ENCODE results near the gene DENND4B. TPM values are rescaled to one million over a fixed set of nuclear protein-coding genes. Genes with fewer than 3 reads are reported as not detected.

The DENND4B gene
- total and polyA plus RNA-seq, 2 of the 4 experiments (the other 2 are of a cell fraction): 1.8 to 25.2 TPM

GRCh38 chr1:153945795-153946621, 510 bp downstream of the DENND4B start:
- H4K91ac ChIP-seq (ENCODE audit: insufficient read depth, low read depth, low read length): peak overlapping the region; percentile 70
- H2BK15ac ChIP-seq (ENCODE audit: low read depth, low read length): no peak overlapping the region; the same call in 2 of the 3 replicates
- peak overlapping the region; percentile 87 for H3K4ac ChIP-seq (ENCODE audit: low read depth, low read length)
- H3K56ac ChIP-seq (ENCODE audit: extremely low read depth, insufficient read depth, low read length): peak overlapping the region; percentile 81; the same call in 1 of the 2 replicates
- peak overlapping the region; percentile 98 for H3K4me3 ChIP-seq (ENCODE audit: insufficient read depth, low read depth, low read length)
- dilution Hi-C loops (cut with HindIII; ENCODE audit: low sequenced_read_pairs, unreplicated experiment): no loop called here
- ATAC-seq (ENCODE audit: low read depth) (peak; percentile 75), DNase-seq (peak; percentile 56)
- H4K20me1 ChIP-seq (ENCODE audit: insufficient read depth, low read length): peaks cover 11% of the 10 kb centered on the region
- no peaks in the 10 kb centered on the region for H3K9me3 ChIP-seq (ENCODE audit: control insufficient read depth, insufficient read depth, low read length)
- peak overlapping the region; percentile 86 for H4K5ac ChIP-seq (ENCODE audit: low read depth, low read length)
- H2BK5ac ChIP-seq (ENCODE audit: low read depth, low read length, poor library complexity, severe bottlenecking): peak overlapping the region; percentile 93
- H3K9me1 ChIP-seq (ENCODE audit: insufficient read depth, low read length): peaks cover 18% of the 10 kb centered on the region; the same call in 1 of the 2 replicates
- H3K27me3 ChIP-seq (ENCODE audit: control insufficient read depth, insufficient read depth, low read length): no peaks in the 10 kb centered on the region
- H2AK9ac ChIP-seq (replicated peaks; ENCODE audit: low read depth, low read length, poor library complexity): peak overlapping the region; percentile 99
- H3K4me1 ChIP-seq (ENCODE audit: control insufficient read depth, insufficient read depth, low read length): peaks cover 9% of the 10 kb centered on the region
- peak overlapping the region; percentile 97 for H2AFZ ChIP-seq (replicated peaks; ENCODE audit: low read length, poor library complexity)
- peak overlapping the region; percentile 58 for H3K23ac ChIP-seq (ENCODE audit: low read depth, low read length)
- ChIA-PET POLR2A (ENCODE audit: unreplicated experiment) (interaction anchor here (0.6 to 1.2 kb wide), 2 partner anchors 12 to 40 kb away, joined by 3 read pairs; partner anchors contain the start of gene CRTC2), CTCF (interaction anchor here (0.5 to 1.3 kb wide), 5 partner anchors 11 to 64 kb away, joined by 3 to 10 read pairs (median 4); partner anchors contain the start of genes RAB13 and SLC39A1)
- H3K27ac ChIP-seq (ENCODE audit: insufficient read depth, low read length): peak overlapping the region; percentile 97
- peak overlapping the region; percentile 85 for H3K18ac ChIP-seq (ENCODE audit: low read depth, low read length)
- peak overlapping the region; percentile 100 for H3K4me2 ChIP-seq (ENCODE audit: low read depth, low read length)
- H2BK120ac ChIP-seq (ENCODE audit: low read depth, low read length): peak overlapping the region; percentile 52; the same call in 1 of the 2 replicates
- peak overlapping the region; percentile 96 for H3K14ac ChIP-seq (replicated peaks; ENCODE audit: low read depth, low read length)
- peak overlapping the region; percentile 90 to 91 for H4K8ac ChIP-seq (ENCODE audit: low read depth in 2 of 2, low read length in 2 of 2)
- peak overlapping the region; percentile 96 for H2AK5ac ChIP-seq (ENCODE audit: low read depth, low read length)
- 0 out of 2 replicates have a peak overlapping the region, but pooled peaks have one; percentile 25 for H2BK20ac ChIP-seq (ENCODE audit: low read depth, low read length)
- H3K79me1 ChIP-seq (ENCODE audit: low read depth in 1 of 2, low read length in 2 of 2): peaks cover 15 to 55% of the 10 kb centered on the region in 2 experiments
- peaks cover 35% of the 10 kb centered on the region for H3K36me3 ChIP-seq (ENCODE audit: control insufficient read depth, insufficient read depth, low read length)
- intact Hi-C loops (cut with micrococcal nuclease): loop anchor here (1.0 kb wide), 2 partner anchors 125 to 149 kb away; no protein-coding TSS in a partner anchor
- peak overlapping the region; percentile 98 for H3K9ac ChIP-seq (ENCODE audit: low read depth, low read length)
- BruUV-seq (replicated peaks): no TSS peak
- in situ Hi-C loops (cut with MboI; ENCODE audit: low sequenced_read_pairs): loop anchor here (5.0 kb wide), 1 partner anchor 149 kb away; no protein-coding TSS in a partner anchor
- WGBS, 2 experiments (ENCODE audit: extremely low coverage in 2 of 2, insufficient read length in 1 of 2): 0% methylated on average over 14 of the region's 95 CpGs; no CpG with 5 or more reads in 1 of the 2 experiments
- TF ChIP-seq FOS (IDR thresholded peaks at IDR 0.05; ENCODE audit: low read depth, low read length) (no peak), POLR2A (IDR thresholded peaks at IDR 0.05; ENCODE audit: low read depth, low read length) (no peak), MXI1 (IDR thresholded peaks at IDR 0.05; ENCODE audit: borderline replicate concordance, low read depth, low read length) (peak; percentile 66; the same call in 1 of the 2 replicates), SMC3 (IDR thresholded peaks at IDR 0.05; ENCODE audit: low read depth, low read length) (no peak), CHD1 (IDR thresholded peaks at IDR 0.05; ENCODE audit: low read depth, low read length) (0 out of 2 replicates have a peak, but pooled peaks have one; percentile 20), BHLHE40 (IDR thresholded peaks at IDR 0.05; ENCODE audit: low read depth, low read length) (peak; percentile 74), USF2 (IDR thresholded peaks at IDR 0.05; ENCODE audit: low read depth, low read length) (peak; percentile 82), RCOR1 (IDR thresholded peaks at IDR 0.05; ENCODE audit: insufficient replicate concordance, low read length) (no peak), NFE2L2 (IDR thresholded peaks at IDR 0.05; ENCODE audit: low read depth, low read length) (no peak), CTCF (conservative IDR thresholded peaks at IDR 0.05; ENCODE audit: low read depth, low read length) (no peak), RAD21 (IDR thresholded peaks at IDR 0.05; ENCODE audit: low read length) (no peak), ELK1 (IDR thresholded peaks at IDR 0.05; ENCODE audit: borderline replicate concordance, low read depth, low read length) (no peak)
